ENCODE data around the gene DUOXA2. TPM values are rescaled to one million over a fixed set of nuclear protein-coding genes. Genes with fewer than 3 reads are reported as not detected.

DUOXA2 gene
- polyA plus RNA-seq, 2 of the 4 experiments (the other 2 are of a cell fraction) = not detected

- Histone ChIP-seq H3K9me3 (no peaks in the 10 kb centered on the region), H3K27ac (no peak overlapping the region), H3K4me3 (no peak overlapping the region), H3K4me2 (peak overlapping the region; percentile 30; the same call in 1 of the 3 replicates), H3K4me1 (peaks cover 4% of the 10 kb centered on the region; the same call in 1 of the 3 replicates)
- POLR2A ChIA-PET = no interaction called here
- ATAC-seq = no peak; a peak in 2 of 6 replicates
- no peak for FAIRE-seq
- WGBS (ENCODE audit: missing lambda C conversion rate) = 12% methylated on average over 7 of the region's 7 CpGs
- TF ChIP-seq RAD21 (conservative IDR thresholded peaks at IDR 0.05 in 1 of 2, IDR thresholded peaks at IDR 0.05 in 1 of 2) (no peak), POLR2A (IDR thresholded peaks at IDR 0.05; ENCODE audit: low read length) (no peak), ATOH8 (CRISPR knock-in tag; IDR thresholded peaks at IDR 0.05; ENCODE audit: low read depth) (no peak), SREBF2 (IDR thresholded peaks at IDR 0.05) (no peak), HOXA7 (CRISPR knock-in tag; IDR thresholded peaks at IDR 0.05) (no peak), BHLHE40 (IDR thresholded peaks at IDR 0.05; ENCODE audit: low read depth, low read length) (no peak), USF2 (IDR thresholded peaks at IDR 0.05) (no peak), E2F6 (IDR thresholded peaks at IDR 0.05; ENCODE audit: borderline replicate concordance, low read depth) (no peak), ZSCAN20 (CRISPR knock-in tag; IDR thresholded peaks at IDR 0.05) (no peak), FOXS1 (CRISPR knock-in tag; IDR thresholded peaks at IDR 0.05) (no peak), RCOR1 (IDR thresholded peaks at IDR 0.05; ENCODE audit: low read depth, low read length) (no peak), POLR2AphosphoS2 (conservative IDR thresholded peaks at IDR 0.05; ENCODE audit: low read length) (no peak), ZNF302 (CRISPR knock-in tag; IDR thresholded peaks at IDR 0.05) (no peak), MAZ (IDR thresholded peaks at IDR 0.05; ENCODE audit: borderline replicate concordance, low read depth, low read length) (no peak), GATA3 (IDR thresholded peaks at IDR 0.05; ENCODE audit: borderline replicate concordance) (no peak), ELK1 (IDR thresholded peaks at IDR 0.05; ENCODE audit: low read depth, low read length) (no peak), CTCF (IDR thresholded peaks at IDR 0.05) (no peak)
- CTCF ChIA-PET = no interaction called here
- peak in 1 of 2 experiments; percentile 14 for DNase-seq (ENCODE audit: low read depth in 1 of 2, low spot score in 1 of 2)
Measured at GRCh38 chr15:45091161-45091560, 23.0 kb upstream of the DUOXA2 start.

GRCh38 chr15:45091576-45091975 lies 22.6 kb upstream of the DUOXA2 start:
- DNase-seq (ENCODE audit: low read depth in 1 of 2, low spot score in 1 of 2) (no peak), FAIRE-seq (no peak), ATAC-seq (no peak; a peak in 1 of 6 replicates)
- POLR2A ChIA-PET = no interaction called here
- TF ChIP-seq ZFP36 (IDR thresholded peaks at IDR 0.05; ENCODE audit: borderline replicate concordance, partially characterized antibody) = no peak
- no peak for TF ChIP-seq BHLHE40 (IDR thresholded peaks at IDR 0.05; ENCODE audit: low read depth, low read length)
- Histone ChIP-seq H3K27ac (no peak overlapping the region), H3K4me3 (no peak overlapping the region), H3K9me3 (no peaks in the 10 kb centered on the region), H3K4me1 (peaks cover 4% of the 10 kb centered on the region; the same call in 1 of the 3 replicates), H3K4me2 (peak overlapping the region; percentile 30; the same call in 1 of the 3 replicates)
- WGBS (ENCODE audit: missing lambda C conversion rate) = 36% methylated on average over 2 of the region's 2 CpGs
- CTCF ChIA-PET = no interaction called here

GRCh38 chr15:45093013-45093412 lies 21.1 kb upstream of the DUOXA2 start:
- ATAC-seq = no peak
- FAIRE-seq = no peak
- 53% methylated on average over 4 of the region's 4 CpGs for WGBS (ENCODE audit: missing lambda C conversion rate)
- Histone ChIP-seq H3K4me1 (peaks cover 4% of the 10 kb centered on the region; the same call in 1 of the 3 replicates), H3K27ac (no peak overlapping the region), H3K9me3 (no peaks in the 10 kb centered on the region), H3K4me3 (no peak overlapping the region), H3K4me2 (no peak overlapping the region)
- ChIA-PET POLR2A (no interaction called here), CTCF (interaction anchor here (1.1 kb wide), 1 partner anchor 25 kb away, joined by 3 read pairs; no protein-coding TSS in a partner anchor)
- no peak for DNase-seq (ENCODE audit: low read depth in 1 of 2, low spot score in 1 of 2)
- TF ChIP-seq HDAC2 (IDR thresholded peaks at IDR 0.05) (no peak), KDM1A (IDR thresholded peaks at IDR 0.05; ENCODE audit: low read depth) (no peak), BCL3 (IDR thresholded peaks at IDR 0.05) (no peak), NFE2L2 (conservative IDR thresholded peaks at IDR 0.05; ENCODE audit: low read length) (no peak), USF2 (IDR thresholded peaks at IDR 0.05) (no peak), RNF2 (IDR thresholded peaks at IDR 0.05; ENCODE audit: borderline replicate concordance, low read depth) (no peak), JUNB (IDR thresholded peaks at IDR 0.05) (no peak), HOXA7 (CRISPR knock-in tag; IDR thresholded peaks at IDR 0.05) (no peak), HES2 (IDR thresholded peaks at IDR 0.05) (no peak), EHMT2 (IDR thresholded peaks at IDR 0.05; ENCODE audit: low read depth) (no peak)
